Measurements from ENCODE around the gene KCP.

The KCP gene

GRCh38 chr7:128941946-128942526 is 31.5 kb upstream of the KCP start:
- DNase-seq: no peak
- Histone ChIP-seq H3K4me3 (ENCODE audit: low read length) (peak overlapping the region; percentile 62; the same call in 1 of the 2 replicates), H3K36me3 (replicated peaks; ENCODE audit: insufficient read depth, low read length) (peaks cover 4% of the 10 kb centered on the region; the same call in 1 of the 2 replicates), H3K9ac (ENCODE audit: low read length) (no peak overlapping the region), H3K79me2 (ENCODE audit: low read length) (peaks cover 73% of the 10 kb centered on the region), H4K20me1 (ENCODE audit: insufficient read depth, low read length) (no peaks in the 10 kb centered on the region), H3K4me1 (ENCODE audit: low read length) (peaks cover 34% of the 10 kb centered on the region), H3K4me2 (ENCODE audit: low read depth, low read length) (peak overlapping the region; percentile 97), H3F3A (ENCODE audit: insufficient read depth, low read length) (peaks cover 43% of the 10 kb centered on the region), H3K27me3 (replicated peaks; ENCODE audit: insufficient read depth, low read length) (no peaks in the 10 kb centered on the region), H3K27ac (ENCODE audit: low read length) (peak overlapping the region; percentile 90; the same call in 1 of the 2 replicates), H2AFZ (ENCODE audit: low read length) (no peak overlapping the region), H3K9me2 (replicated peaks; ENCODE audit: insufficient read depth, low read length) (no peaks in the 10 kb centered on the region), H3K9me3 (replicated peaks; ENCODE audit: insufficient read depth, low read length) (no peaks in the 10 kb centered on the region)
- TF ChIP-seq CTCF (IDR thresholded peaks at IDR 0.05; ENCODE audit: low read length) (no peak), EZH2phosphoT487 (IDR thresholded peaks at IDR 0.05; ENCODE audit: low read length) (no peak), EZH2 (optimal IDR thresholded peaks at IDR 0.05; ENCODE audit: low read depth, low read length) (no peak)

DNA sequence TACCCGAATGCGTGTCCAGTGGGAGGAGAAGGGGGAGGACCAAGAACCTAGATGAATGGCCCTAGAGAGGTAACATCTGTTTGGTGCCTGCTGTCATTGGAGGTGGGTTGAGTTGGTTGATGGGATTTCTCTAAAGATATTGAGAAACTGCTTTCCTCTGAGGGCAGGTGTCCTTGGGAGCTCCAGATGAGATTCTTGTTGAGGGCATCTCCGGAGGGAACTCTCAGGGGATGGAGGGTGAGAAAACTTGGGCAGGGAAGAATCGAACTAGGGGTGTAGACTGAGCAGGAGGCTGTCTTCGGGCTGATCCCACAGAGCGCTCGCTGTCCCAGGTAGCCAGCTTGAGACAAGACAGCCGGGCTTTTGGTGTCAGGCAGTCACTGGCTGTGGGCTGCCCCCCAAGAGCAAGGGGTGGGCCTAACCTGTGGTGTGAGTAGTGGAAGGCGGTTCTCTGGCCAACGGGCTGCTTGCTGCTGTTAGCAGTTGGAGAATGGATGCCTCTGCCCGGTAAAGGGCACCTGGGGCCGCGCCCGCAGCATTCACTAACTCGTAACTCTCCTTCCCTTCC is 30.9 kb upstream of the KCP start:
- peak overlapping the region; percentile 68 for H3K9ac ChIP-seq (ENCODE audit: low read length)
- peak overlapping the region; percentile 90 for H3K27ac ChIP-seq (ENCODE audit: low read length)
- no peaks in the 10 kb centered on the region for H3K27me3 ChIP-seq (replicated peaks; ENCODE audit: insufficient read depth, low read length)
- H2AFZ ChIP-seq (ENCODE audit: low read length): peak overlapping the region; percentile 10; the same call in 1 of the 2 replicates
- H3K9me2 ChIP-seq (replicated peaks; ENCODE audit: insufficient read depth, low read length): no peaks in the 10 kb centered on the region
- H3K4me1 ChIP-seq (ENCODE audit: low read length): peaks cover 37% of the 10 kb centered on the region
- peaks cover 47% of the 10 kb centered on the region for H3F3A ChIP-seq (ENCODE audit: insufficient read depth, low read length)
- H3K79me2 ChIP-seq (ENCODE audit: low read length): peaks cover 68% of the 10 kb centered on the region
- no peaks in the 10 kb centered on the region for H3K9me3 ChIP-seq (replicated peaks; ENCODE audit: insufficient read depth, low read length)
- DNase-seq: no peak
- peak overlapping the region; percentile 62 for H3K4me3 ChIP-seq (ENCODE audit: low read length)
- TF ChIP-seq EZH2 (optimal IDR thresholded peaks at IDR 0.05; ENCODE audit: low read depth, low read length) (no peak), EZH2phosphoT487 (IDR thresholded peaks at IDR 0.05; ENCODE audit: low read length) (no peak), CTCF (IDR thresholded peaks at IDR 0.05; ENCODE audit: low read length) (no peak)
- peak overlapping the region; percentile 97 for H3K4me2 ChIP-seq (ENCODE audit: low read depth, low read length)
- H4K20me1 ChIP-seq (ENCODE audit: insufficient read depth, low read length): no peaks in the 10 kb centered on the region
- no peaks in the 10 kb centered on the region; the same call in 1 of the 2 replicates for H3K36me3 ChIP-seq (replicated peaks; ENCODE audit: insufficient read depth, low read length)

GRCh38 chr7:128940494-128941322 is 30.2 kb upstream of the KCP start:
- Histone ChIP-seq H3K36me3 (replicated peaks; ENCODE audit: insufficient read depth, low read length) (no peaks in the 10 kb centered on the region; the same call in 1 of the 2 replicates), H3K4me2 (ENCODE audit: low read depth, low read length) (peak overlapping the region; percentile 97), H2AFZ (ENCODE audit: low read length) (peak overlapping the region; percentile 42), H3K9me2 (replicated peaks; ENCODE audit: insufficient read depth, low read length) (no peaks in the 10 kb centered on the region), H4K20me1 (ENCODE audit: insufficient read depth, low read length) (no peaks in the 10 kb centered on the region), H3K79me2 (ENCODE audit: low read length) (peaks cover 61% of the 10 kb centered on the region), H3K9me3 (replicated peaks; ENCODE audit: insufficient read depth, low read length) (no peaks in the 10 kb centered on the region), H3K4me1 (ENCODE audit: low read length) (peaks cover 37% of the 10 kb centered on the region), H3K9ac (ENCODE audit: low read length) (peak overlapping the region; percentile 68), H3K27ac (ENCODE audit: low read length) (peak overlapping the region; percentile 90), H3K4me3 (ENCODE audit: low read length) (peak overlapping the region; percentile 62), H3K27me3 (replicated peaks; ENCODE audit: insufficient read depth, low read length) (no peaks in the 10 kb centered on the region), H3F3A (ENCODE audit: insufficient read depth, low read length) (peaks cover 47% of the 10 kb centered on the region)
- TF ChIP-seq EZH2 (optimal IDR thresholded peaks at IDR 0.05; ENCODE audit: low read depth, low read length) (no peak), EZH2phosphoT487 (IDR thresholded peaks at IDR 0.05; ENCODE audit: low read length) (no peak), CTCF (IDR thresholded peaks at IDR 0.05; ENCODE audit: low read length) (no peak)
- DNase-seq: peak; percentile 95

Data from MM.1S (cell line).